ENCODE data around the gene SUFU.

- TF ChIP-seq NR3C1 (CRISPR knock-in tag; conservative IDR thresholded peaks at IDR 0.05; ENCODE audit: low read depth) (no peak), ZNF138 (CRISPR knock-in tag; conservative IDR thresholded peaks at IDR 0.05) (no peak), ETV6 (CRISPR knock-in tag; IDR thresholded peaks at IDR 0.05) (no peak), KAT7 (CRISPR knock-in tag; IDR thresholded peaks at IDR 0.05; ENCODE audit: borderline replicate concordance) (no peak), TEAD1 (CRISPR knock-in tag; IDR thresholded peaks at IDR 0.05) (no peak), CREB1 (CRISPR knock-in tag; IDR thresholded peaks at IDR 0.05) (no peak), JUN (CRISPR knock-in tag; IDR thresholded peaks at IDR 0.05) (no peak)
- TF ChIP-seq, protein P1, sequence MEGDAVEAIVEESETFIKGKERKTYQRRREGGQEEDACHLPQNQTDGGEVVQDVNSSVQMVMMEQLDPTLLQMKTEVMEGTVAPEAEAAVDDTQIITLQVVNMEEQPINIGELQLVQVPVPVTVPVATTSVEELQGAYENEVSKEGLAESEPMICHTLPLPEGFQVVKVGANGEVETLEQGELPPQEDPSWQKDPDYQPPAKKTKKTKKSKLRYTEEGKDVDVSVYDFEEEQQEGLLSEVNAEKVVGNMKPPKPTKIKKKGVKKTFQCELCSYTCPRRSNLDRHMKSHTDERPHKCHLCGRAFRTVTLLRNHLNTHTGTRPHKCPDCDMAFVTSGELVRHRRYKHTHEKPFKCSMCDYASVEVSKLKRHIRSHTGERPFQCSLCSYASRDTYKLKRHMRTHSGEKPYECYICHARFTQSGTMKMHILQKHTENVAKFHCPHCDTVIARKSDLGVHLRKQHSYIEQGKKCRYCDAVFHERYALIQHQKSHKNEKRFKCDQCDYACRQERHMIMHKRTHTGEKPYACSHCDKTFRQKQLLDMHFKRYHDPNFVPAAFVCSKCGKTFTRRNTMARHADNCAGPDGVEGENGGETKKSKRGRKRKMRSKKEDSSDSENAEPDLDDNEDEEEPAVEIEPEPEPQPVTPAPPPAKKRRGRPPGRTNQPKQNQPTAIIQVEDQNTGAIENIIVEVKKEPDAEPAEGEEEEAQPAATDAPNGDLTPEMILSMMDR (IDR thresholded peaks at IDR 0.05): no peak
- TF ChIP-seq, protein P2, sequence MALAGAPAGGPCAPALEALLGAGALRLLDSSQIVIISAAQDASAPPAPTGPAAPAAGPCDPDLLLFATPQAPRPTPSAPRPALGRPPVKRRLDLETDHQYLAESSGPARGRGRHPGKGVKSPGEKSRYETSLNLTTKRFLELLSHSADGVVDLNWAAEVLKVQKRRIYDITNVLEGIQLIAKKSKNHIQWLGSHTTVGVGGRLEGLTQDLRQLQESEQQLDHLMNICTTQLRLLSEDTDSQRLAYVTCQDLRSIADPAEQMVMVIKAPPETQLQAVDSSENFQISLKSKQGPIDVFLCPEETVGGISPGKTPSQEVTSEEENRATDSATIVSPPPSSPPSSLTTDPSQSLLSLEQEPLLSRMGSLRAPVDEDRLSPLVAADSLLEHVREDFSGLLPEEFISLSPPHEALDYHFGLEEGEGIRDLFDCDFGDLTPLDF (CRISPR knock-in tag; IDR thresholded peaks at IDR 0.05): no peak
- TF ChIP-seq, protein P3, sequence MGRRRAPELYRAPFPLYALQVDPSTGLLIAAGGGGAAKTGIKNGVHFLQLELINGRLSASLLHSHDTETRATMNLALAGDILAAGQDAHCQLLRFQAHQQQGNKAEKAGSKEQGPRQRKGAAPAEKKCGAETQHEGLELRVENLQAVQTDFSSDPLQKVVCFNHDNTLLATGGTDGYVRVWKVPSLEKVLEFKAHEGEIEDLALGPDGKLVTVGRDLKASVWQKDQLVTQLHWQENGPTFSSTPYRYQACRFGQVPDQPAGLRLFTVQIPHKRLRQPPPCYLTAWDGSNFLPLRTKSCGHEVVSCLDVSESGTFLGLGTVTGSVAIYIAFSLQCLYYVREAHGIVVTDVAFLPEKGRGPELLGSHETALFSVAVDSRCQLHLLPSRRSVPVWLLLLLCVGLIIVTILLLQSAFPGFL (CRISPR knock-in tag; IDR thresholded peaks at IDR 0.05; ENCODE audit: borderline replicate concordance): no peak
Observed at GRCh38 chr10:102675666-102676533, 172.1 kb downstream of the SUFU start.
